ENCODE data around the gene TIAM2.

Gene TIAM2

DNA sequence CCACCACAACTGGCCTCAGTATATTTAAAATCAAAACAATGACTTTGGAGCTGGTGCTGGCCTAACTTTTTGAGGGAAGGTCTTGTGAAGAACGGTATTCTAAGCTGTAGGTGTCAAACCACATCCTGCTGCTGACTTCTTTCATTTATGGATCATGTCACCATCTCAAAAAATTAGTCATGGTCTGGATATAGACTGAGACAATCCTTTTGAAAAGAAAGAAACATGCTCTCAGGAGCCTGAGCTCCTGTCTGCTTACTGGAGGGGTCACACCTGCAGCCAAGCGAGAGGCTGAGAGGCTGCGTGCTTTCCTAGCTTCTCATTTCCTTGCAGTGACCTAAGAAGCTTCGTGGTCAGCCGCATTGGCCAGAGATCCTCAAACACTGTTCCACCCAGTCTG lies 55.2 kb downstream of the TIAM2 start:
- no peak overlapping the region for H3K27ac ChIP-seq
- no peak for DNase-seq (ENCODE audit: low read depth, low spot score)

DNA sequence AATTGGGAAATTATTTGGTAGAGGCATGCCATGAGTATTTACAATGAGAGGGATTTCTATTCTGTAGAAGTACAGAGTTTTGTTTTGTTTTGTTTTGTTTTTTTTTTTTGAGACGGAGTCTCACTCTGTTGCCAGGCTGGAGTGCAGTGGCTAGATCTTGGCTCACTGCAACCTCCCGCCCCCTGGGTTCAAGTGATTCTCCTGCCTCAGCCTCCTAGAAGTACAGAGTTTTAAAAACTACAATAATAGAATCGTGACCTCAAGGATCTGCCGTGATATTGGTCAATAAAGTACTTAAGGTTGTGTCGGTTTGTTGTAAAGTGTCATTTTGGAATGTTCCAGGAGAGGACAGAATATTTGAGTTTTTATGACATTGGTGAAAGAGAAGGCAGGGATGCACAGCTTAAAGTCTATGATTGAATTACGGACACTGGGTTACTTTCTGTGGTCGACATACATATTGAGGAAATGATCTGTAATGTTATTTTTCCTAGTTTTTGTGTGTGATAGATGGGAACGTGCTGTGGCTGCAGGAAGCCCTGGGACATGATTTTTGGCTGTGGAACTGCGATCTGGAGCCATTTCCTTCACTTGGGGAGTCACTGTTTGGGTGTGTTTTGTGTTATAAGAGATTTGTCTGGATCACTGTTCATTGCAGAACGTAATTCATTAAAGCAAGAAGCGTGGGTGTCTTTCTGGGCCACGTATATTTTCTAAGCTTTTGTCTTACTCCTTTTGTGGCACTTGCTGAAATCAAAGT lies 59.6 kb downstream of the TIAM2 start:
- DNase-seq (ENCODE audit: low read depth, low spot score) = no peak
- no peak overlapping the region for H3K27ac ChIP-seq

DNA sequence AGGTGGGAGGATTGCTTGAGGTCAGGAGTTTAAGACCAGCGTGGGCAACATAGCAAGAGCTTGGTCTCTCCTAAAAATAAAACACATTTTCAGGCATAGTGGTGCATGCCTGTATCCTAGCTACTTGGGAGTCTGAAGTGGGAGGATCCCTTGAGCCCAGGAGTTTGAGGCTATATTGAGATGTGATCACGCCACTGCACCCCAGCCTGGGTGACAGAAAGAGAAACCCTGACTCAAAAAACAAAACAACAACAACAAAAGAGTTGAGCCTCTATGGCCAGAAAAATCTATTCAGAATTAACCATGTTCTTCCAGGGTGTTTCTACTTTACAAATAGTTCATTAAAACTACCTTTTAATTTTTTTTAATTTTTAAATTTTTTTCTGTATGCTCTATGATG lies 60.6 kb downstream of the TIAM2 start:
- H3K27ac ChIP-seq = no peak overlapping the region
- no peak for DNase-seq (ENCODE audit: low read depth, low spot score)

GRCh38 chr6:155056756-155057155 lies 61.6 kb downstream of the TIAM2 start:
- no peak for DNase-seq (ENCODE audit: low read depth, low spot score)

DNA sequence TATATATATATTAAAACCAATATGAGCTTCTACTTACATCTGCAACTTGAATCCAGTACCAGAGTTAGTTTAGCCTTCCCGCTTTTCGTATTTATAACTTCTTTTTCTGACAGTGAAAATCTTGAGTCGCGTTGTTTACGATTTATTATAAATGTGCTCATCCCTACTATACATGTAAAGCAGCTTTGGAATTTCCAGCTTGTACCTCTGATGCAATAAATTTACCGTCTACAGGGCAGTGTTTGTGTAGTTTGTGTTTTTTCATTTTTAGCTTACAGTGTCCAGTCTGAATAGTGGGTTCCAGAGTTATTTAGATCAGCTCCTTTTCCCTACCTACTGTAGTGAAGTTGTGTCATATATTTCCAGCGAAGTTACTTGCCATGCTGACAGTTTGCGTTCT lies 66.3 kb downstream of the TIAM2 start:
- H3K27ac ChIP-seq = no peak overlapping the region
- no peak for DNase-seq (ENCODE audit: low read depth, low spot score)

More at GRCh38 chr6:155056756-155057155, 61.6 kb downstream of the TIAM2 start:
- H3K27ac ChIP-seq = no peak overlapping the region

DNA sequence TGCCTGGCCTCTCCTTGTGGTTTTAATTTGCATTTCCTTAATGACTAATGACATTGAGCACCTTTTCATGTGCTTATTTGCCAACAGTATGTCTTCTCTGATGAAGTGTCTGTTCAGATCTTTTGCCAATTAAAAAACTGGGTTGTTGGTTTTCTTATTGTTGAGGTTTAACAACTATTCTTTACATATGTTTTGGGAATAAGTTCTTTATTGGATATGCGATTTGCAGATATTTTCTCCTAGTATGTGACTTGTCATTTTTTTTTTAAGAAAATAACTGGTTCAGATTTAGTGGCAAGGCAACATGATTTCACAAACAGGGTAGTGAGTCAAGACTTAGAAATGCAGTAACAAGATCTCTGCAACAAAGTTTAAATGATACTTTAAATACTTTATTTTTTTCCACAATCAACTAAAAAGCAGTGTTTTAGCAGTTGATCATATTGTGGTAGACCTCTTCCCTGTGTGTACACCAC lies 67.8 kb downstream of the TIAM2 start:
- DNase-seq (ENCODE audit: low read depth, low spot score) = no peak
- H3K27ac ChIP-seq = peak overlapping the region; percentile 17

- no peak overlapping the region for H3K27ac ChIP-seq
- DNase-seq (ENCODE audit: low read depth, low spot score) = no peak
These were observed 69.2 kb downstream of the TIAM2 start for GRCh38 chr6:155064303-155064702.

- no peak for DNase-seq (ENCODE audit: low read depth, low spot score)
These were observed 71.2 kb downstream of the TIAM2 start for GRCh38 chr6:155066361-155066760.

DNA sequence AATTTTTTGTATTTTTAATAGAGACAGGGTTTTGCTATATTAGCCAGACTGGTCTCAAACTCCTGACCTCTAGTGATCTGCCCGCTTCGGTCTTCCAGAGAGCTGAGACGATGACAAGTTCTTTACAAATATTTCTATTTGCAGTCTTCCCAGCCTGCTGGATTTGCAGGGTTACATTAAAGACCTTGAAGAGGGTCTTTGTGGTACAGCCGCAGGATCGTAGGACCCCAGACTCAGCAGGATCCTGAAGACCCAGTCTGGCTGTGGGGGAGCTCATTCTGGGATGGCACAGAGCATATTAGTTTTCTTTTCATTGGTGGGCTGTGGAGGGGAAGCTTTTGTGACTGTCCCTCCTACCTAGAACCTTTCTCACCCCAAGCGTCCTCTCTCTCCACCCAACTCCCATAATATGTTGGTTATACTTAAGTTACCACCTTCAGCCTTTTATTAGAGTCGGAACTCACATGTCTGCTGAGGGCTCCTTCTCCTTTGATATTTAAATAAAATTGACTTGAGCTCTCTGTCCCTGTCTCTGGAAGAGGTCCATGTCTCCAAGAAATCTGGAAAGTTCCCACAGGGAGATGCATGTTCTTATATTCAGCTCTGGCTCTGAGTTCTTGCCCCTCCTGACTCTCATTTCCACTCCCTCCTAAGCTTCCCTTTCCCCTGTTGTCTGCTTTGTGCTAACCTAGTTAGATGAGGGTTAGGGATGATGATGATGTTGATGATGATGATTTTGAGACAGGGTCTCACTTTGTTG lies 72.0 kb downstream of the TIAM2 start:
- no peak for DNase-seq (ENCODE audit: low read depth, low spot score)
- no peak overlapping the region for H3K27ac ChIP-seq

More at GRCh38 chr6:155066361-155066760, 71.2 kb downstream of the TIAM2 start:
- H3K27ac ChIP-seq = no peak overlapping the region

GRCh38 chr6:155067956-155068615 lies 73.0 kb downstream of the TIAM2 start:
- DNase-seq (ENCODE audit: low read depth, low spot score) = no peak
- H3K27ac ChIP-seq = no peak overlapping the region

- no peak for DNase-seq (ENCODE audit: low read depth, low spot score)
These were observed 74.4 kb downstream of the TIAM2 start for GRCh38 chr6:155069543-155069942.

DNA sequence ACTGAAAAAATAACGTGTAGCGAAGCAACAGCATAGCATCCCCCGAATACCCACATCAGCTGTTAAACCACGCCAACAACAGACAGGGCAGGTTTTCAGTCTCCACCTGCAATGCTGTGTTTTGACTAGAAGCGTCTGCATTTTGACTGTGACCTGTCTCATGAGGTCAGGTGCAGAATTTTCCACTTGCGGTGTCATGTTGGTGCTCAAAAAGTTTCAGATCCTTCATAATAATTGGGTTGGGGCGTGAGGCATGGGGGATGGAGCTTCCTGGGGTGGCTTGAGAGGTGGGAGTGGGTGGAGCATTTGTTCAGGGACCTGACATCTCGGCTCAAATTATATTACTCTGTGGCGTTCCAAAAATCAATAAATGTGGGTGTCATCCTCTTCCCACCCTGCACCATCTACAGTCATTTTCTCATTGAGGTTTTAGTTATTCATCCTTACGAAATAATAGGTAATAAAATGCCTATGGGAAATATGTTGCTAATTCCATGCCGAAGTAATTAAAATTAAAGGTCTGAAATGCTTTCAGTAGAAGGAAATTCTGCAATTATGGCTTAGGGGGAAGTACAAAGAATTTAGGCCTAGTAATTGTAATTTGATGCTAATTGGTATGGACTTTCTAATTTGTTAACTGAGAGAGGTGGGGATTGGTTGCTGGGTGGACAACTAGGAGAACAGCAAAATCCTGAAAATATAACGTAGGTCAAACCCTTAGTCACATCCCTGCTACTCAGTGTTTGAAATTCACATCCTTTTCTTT lies 81.0 kb downstream of the TIAM2 start:
- DNase-seq (ENCODE audit: low read depth, low spot score) = no peak
- H3K27ac ChIP-seq = no peak overlapping the region

More at GRCh38 chr6:155069543-155069942, 74.4 kb downstream of the TIAM2 start:
- no peak overlapping the region for H3K27ac ChIP-seq

- H3K27ac ChIP-seq = peak overlapping the region; percentile 21
- DNase-seq (ENCODE audit: low read depth, low spot score) = no peak
These were observed 82.2 kb downstream of the TIAM2 start for GRCh38 chr6:155077331-155077730.

DNA sequence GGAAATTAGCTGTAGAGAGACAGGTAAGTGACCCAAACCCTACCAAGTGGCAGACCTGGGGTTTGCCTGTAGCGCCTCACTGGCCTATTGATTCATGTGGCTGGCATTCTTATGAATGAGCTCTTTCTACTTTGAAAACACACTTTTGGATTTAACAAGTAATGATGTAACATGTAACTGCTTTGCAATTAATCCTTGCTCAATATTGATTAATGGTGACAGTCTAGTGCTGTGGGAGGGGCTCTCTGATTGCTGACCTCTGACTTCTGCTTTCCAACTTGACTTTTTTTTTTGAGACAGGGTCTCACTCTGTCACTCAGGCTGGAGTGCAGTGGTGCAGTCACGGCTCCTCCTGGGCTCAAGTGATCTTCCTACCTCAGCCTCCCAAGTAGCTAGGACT lies 82.7 kb downstream of the TIAM2 start:
- DNase-seq (ENCODE audit: low read depth, low spot score) = no peak
- peak overlapping the region; percentile 21 for H3K27ac ChIP-seq

DNA sequence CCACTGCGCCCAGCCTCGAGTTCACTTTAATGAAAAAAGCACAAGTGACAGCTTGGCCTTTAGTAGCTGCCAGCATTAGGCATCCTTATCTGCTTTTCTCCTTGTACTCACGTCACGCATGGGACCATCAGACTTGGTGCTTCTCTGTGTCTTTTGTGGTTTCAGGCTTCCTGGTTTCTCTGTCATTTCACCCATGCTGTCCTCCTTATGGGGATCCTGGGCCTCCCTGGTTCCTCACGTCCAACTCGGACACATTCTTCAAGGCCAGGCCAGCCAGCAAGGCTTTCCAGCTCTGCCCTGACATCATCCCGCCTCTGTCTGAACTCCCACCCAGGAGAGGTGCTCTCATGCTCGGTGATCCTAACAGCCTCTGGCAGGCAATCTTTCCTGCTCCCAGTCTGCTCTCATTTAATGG lies 83.2 kb downstream of the TIAM2 start:
- no peak for DNase-seq (ENCODE audit: low read depth, low spot score)
- H3K27ac ChIP-seq = no peak overlapping the region

- no peak overlapping the region for H3K27ac ChIP-seq
- no peak for DNase-seq (ENCODE audit: low read depth, low spot score)
These were observed 84.9 kb downstream of the TIAM2 start for GRCh38 chr6:155079985-155080452.

GRCh38 chr6:155080881-155081845 lies 86.0 kb downstream of the TIAM2 start:
- no peak overlapping the region for H3K27ac ChIP-seq
- DNase-seq (ENCODE audit: low read depth, low spot score) = no peak

GRCh38 chr6:155084431-155085123 lies 89.5 kb downstream of the TIAM2 start:
- DNase-seq (ENCODE audit: low read depth, low spot score) = no peak
- peak overlapping the region; percentile 80 for H3K27ac ChIP-seq
